ENCODE results near the gene EYS.
"Not testable (repeated sequence)": the region's sequence is repeated elsewhere in the genome, so short reads cannot be mapped to it uniquely, and the experiment has no call there.

Gene EYS

DNA sequence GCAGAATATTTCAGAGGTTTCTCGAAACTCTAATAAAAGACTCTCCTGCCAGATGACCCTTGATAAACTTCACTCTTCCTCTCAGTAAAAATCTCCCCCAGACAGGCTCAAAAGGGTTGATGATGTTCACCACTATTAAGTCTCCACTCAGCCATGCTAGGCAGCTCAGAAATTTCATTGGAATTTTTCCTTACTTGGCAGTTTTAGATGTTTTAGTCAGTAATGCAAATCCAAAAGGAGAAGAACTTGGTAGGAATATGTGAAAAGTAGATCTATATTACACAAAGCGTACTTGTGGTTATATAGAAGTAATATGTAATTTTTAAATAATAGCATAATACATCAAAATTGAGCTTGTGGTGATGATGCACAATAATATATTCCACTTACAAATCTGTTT is 1738.4 kb downstream of the EYS start:
- ATAC-seq (no peak), DNase-seq (ENCODE audit: low spot score in 2 of 2) (no peak)
- Mint-ChIP-seq H3K4me1 (no peaks in the 10 kb centered on the region), H3K36me3 (no peaks in the 10 kb centered on the region), H3K9me3 (no peaks in the 10 kb centered on the region), H3K4me3 (no peak overlapping the region), H3K27ac (no peak overlapping the region)

DNA sequence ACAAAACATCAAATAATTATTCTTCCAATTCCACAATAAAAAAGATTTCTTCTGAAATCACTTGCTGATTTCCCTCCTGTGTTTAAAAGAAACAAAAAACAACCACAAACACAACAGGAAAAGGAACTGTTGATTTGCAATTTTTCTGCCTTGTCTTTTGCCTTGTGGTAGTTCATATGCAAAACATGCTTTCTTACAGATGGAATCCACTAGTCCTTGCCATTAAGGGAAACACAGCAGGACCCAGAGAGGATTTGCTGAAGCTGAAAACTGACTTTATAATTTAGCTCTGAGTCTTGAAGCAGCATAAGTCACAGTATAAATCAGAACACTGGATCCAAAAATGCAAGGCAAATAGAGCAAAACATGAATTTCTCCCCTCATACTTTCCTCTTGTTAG is 1742.7 kb downstream of the EYS start:
- H3K4me3 Mint-ChIP-seq: no peak overlapping the region
- DNase-seq (ENCODE audit: low spot score in 2 of 2) (no peak), ATAC-seq (no peak)
- no peaks in the 10 kb centered on the region for H3K36me3 Mint-ChIP-seq
- peaks cover 3% of the 10 kb centered on the region for H3K9me3 Mint-ChIP-seq
- no peak overlapping the region for H3K27ac Mint-ChIP-seq
- no peaks in the 10 kb centered on the region for H3K4me1 Mint-ChIP-seq

DNA sequence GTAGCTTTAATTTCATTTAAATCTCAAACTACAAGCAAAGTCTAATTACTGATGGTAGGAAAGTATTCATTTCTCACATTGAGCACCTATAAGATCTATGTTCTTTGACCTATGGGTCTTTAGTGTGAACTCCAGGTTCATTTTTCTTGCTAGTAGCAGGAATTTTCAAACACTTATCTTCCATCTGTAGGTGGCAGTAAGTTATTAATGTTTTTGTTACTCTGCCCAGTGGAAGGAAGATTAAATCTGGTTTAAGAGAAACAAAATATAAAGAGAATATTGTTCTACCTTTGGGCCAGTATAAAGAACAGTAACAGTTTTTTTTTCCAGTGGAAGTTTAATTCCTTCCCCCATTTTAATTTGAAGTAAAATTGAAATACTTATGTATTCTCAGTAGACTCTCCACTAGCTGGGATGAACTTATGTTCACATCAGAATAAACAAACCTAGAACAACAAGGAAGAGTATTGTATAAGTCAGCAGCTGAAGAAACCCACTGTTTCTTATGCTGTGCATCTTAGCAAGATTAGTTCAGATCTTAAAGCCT is 1743.2 kb downstream of the EYS start:
- Mint-ChIP-seq H3K9me3 (peaks cover 3% of the 10 kb centered on the region), H3K4me3 (no peak overlapping the region), H3K27ac (no peak overlapping the region), H3K36me3 (no peaks in the 10 kb centered on the region), H3K4me1 (no peaks in the 10 kb centered on the region)
- no peak for DNase-seq (ENCODE audit: low spot score in 2 of 2)
- ATAC-seq: no peak

DNA sequence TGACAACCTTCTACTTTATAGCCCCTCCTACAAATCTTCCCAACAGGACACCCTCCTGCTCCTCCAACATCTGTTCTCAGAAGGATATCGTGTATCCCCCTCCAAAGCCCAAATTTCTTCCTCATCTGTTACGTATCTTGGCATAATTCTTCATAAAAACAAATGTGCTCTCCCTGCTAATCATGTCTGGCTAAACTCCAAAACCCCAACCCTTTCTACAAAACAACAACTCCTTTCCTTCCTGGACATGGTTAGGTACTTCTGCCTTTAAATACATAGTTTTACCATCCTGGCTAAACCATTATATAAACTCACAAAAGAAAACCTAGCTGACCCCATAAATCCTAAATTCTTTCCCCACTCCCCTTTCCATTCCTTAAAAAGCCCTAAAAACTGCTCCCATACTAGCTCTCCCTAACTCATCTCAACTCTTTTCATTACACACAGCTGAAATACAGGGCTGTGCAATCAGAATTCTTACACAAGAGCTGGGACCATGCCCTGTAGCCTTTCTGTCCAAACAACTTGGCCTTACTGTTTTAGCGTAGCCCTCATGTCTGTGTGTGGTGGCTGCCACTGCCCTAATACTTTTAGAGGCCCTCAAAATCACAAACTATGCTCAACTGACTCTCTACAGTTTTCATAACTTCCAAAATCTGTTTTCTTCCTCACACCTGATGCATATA is 1753.5 kb downstream of the EYS start:
- not testable (repeated sequence) for H3K9me3 Mint-ChIP-seq; ATAC-seq; DNase-seq (ENCODE audit: low spot score in 2 of 2); H3K4me1 Mint-ChIP-seq; H3K27ac Mint-ChIP-seq; H3K36me3 Mint-ChIP-seq; H3K4me3 Mint-ChIP-seq

DNA sequence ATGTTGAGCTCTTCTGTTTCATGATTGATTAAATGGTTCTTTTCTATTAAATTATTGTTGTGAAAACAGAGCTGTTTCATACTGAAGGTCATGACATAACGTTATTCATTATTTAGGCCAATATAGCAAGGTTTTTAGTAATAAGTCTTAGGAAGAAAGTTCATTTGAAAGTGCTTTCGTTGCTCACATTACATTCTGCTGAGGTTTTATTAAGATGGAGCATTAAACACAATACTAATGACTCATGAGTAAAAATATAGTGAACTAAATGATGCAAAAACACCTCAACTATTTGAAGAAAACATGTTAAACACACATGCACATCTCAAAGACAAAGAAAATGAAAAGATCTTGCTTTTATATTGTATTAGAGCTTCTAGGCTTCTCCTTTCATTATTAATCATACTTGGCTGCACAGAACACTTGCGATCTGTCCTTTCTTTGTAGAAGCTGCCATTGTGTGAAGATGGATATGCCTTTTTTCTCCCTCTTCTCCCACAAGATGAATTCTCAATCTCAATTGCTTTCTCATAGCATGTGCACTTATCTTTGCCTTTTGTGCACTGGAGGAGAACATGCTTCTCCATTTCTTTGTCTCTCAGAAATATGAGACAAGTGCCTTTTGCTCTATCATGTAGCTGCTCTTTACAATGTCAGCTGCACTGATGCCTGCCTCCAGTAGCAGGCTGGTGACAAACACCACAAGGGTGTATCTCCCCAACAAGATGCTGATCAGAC is 1759.1 kb downstream of the EYS start:
- no peak for DNase-seq (ENCODE audit: low spot score in 2 of 2)
- Mint-ChIP-seq H3K36me3 (no peaks in the 10 kb centered on the region), H3K4me1 (no peaks in the 10 kb centered on the region), H3K4me3 (no peak overlapping the region), H3K27ac (no peak overlapping the region), H3K9me3 (peaks cover 2% of the 10 kb centered on the region)
- ATAC-seq: no peak

DNA sequence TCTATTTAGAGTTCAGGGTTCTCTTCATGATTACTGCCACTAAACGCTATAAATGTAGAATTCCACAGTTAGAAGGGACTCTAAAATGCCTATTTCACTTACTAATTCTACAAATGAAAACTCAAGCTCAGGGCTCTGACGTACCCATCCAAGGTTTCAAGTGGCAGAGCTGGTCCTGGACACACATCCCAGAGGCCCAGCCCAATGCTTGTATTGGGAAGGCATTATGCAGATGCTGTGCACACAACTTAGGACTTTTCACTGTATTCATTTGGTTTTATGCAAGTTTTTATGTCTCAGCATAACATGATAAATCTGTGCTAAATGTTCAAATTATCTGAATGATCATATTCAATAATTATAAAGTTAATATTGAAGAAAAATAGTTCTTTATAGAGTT is 1761.0 kb downstream of the EYS start:
- peaks cover 2% of the 10 kb centered on the region for H3K9me3 Mint-ChIP-seq
- DNase-seq (ENCODE audit: low spot score in 2 of 2) (no peak), ATAC-seq (no peak)

DNA sequence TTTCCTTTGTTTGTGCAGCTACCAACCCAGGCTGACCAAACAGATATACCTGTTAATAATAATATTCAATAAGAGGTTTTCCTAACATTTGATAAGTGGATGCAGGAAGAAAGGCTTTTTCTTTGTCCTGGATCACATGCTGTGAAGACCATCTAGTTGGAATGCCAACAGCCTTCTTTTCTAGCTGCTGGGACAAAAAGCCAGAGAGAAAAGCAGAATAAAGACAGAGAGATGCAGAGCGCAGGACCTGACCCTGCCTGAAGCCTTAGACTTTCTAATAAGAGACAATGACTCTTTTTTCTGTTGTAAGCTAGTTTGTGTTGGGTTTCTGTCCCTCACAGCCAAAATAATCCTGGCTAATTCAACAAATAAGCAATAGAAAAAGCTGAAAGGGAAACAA is 1763.2 kb downstream of the EYS start:
- no peak for ATAC-seq
- Mint-ChIP-seq H3K4me3 (no peak overlapping the region), H3K4me1 (no peaks in the 10 kb centered on the region), H3K36me3 (no peaks in the 10 kb centered on the region), H3K9me3 (peaks cover 2% of the 10 kb centered on the region), H3K27ac (no peak overlapping the region)
- no peak for DNase-seq (ENCODE audit: low spot score in 2 of 2)

More for the DNA sequence above, 1761.0 kb downstream of the EYS start:
- Mint-ChIP-seq H3K4me1 (no peaks in the 10 kb centered on the region), H3K36me3 (no peaks in the 10 kb centered on the region), H3K27ac (no peak overlapping the region), H3K4me3 (no peak overlapping the region)

DNA sequence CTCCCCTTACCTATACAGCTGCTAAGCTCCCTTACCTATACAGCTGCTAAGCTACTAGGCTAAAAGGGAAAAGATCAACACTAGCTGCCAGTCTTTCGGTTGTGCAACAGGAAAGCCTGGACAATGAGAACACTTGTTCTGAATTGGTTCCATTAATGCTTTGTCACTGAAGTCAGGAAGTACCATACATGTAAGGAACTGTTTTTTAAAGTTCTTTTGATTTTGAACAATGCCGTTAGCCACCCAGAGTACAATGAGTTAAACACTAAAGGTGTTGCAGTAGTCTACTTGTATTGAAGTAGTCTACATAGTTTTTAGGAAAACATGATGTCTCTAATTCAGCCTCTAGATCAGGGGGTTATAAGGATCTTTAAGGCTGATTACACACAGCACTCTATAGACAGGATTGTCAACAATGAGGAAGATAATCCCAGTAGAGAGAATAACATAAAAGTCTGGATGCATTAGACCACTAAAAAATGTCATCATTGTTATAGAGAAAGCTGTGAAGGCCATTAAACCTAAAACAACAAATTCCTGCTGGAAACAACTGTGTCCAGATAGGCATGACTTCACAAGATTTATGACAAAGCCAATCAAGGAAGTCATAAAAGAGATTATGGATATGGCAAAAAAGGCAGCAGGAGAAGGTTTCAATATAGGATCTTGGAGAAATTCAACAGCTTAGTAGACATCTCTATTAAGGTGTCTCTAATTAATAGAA is 1765.1 kb downstream of the EYS start:
- peaks cover 5% of the 10 kb centered on the region for H3K9me3 Mint-ChIP-seq
- no peaks in the 10 kb centered on the region for H3K4me1 Mint-ChIP-seq
- no peak overlapping the region for H3K4me3 Mint-ChIP-seq
- ATAC-seq (no peak), DNase-seq (ENCODE audit: low spot score in 2 of 2) (no peak)
- no peaks in the 10 kb centered on the region for H3K36me3 Mint-ChIP-seq
- H3K27ac Mint-ChIP-seq: no peak overlapping the region

DNA sequence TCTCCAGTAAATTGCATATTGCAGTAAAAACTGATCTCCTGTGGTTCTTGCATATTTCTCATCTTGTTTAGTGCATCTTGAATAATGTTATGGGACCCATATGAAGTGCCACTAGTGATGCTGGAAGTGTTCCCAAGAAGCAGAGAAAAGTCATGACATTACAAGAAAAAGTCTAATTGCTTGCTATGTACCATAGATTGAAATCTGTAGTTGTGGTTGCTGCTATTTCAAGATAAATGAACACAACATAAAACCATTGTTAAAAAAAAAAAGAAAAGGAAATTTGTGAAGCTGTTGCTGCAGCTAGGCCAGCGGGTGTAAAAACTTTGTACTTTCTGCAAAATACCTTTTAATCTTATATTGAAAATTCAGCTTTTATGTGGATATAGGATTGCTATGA is 1767.0 kb downstream of the EYS start:
- peaks cover 4% of the 10 kb centered on the region for H3K9me3 Mint-ChIP-seq
- no peak overlapping the region for H3K27ac Mint-ChIP-seq
- no peak overlapping the region for H3K4me3 Mint-ChIP-seq
- H3K4me1 Mint-ChIP-seq: no peaks in the 10 kb centered on the region
- H3K36me3 Mint-ChIP-seq: no peaks in the 10 kb centered on the region
- ATAC-seq (no peak), DNase-seq (ENCODE audit: low spot score in 2 of 2) (no peak)

DNA sequence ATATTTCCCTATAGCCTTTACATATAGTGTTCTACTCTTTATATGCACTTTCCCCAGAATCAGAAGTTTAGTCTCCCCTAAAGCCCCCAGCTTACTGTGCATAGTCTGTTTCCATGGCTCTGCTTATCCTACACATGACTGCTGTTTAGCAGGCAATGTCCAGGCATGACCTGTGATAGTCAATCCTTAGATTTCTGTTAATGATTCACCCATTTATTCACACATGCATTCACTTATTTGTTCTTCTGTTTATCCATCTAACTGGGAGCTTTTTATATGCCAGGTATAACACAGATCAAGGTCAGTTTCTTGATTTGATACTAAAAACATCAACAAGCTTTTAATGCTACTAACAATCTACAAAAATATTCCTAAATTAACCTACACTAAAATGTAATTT is 1770.6 kb downstream of the EYS start:
- Mint-ChIP-seq H3K27ac (no peak overlapping the region), H3K4me3 (no peak overlapping the region), H3K36me3 (no peaks in the 10 kb centered on the region), H3K9me3 (peaks cover 3% of the 10 kb centered on the region), H3K4me1 (no peaks in the 10 kb centered on the region)
- no peak for ATAC-seq
- DNase-seq (ENCODE audit: low spot score in 2 of 2): no peak

DNA sequence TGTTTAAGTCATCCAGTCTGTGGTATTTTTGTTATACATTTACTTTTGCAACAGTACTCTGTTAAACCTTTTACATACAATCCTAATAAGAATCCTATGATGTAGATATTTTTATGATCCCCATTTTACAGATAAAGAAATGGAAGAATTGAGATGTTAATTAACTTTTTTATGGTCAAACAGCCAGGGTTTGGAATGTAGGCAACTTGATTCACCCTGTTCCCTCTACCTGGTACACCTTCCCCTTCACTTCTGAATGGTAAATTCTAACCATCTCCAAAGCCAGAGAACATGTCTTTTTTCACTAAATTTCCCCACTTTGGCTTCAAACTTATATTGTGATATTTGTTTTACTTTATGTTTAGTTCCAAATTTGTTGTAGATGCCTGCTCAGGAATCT is 1771.3 kb downstream of the EYS start:
- ATAC-seq: no peak
- H3K4me1 Mint-ChIP-seq: no peaks in the 10 kb centered on the region
- no peak overlapping the region for H3K27ac Mint-ChIP-seq
- H3K4me3 Mint-ChIP-seq: no peak overlapping the region
- H3K9me3 Mint-ChIP-seq: peaks cover 3% of the 10 kb centered on the region
- DNase-seq (ENCODE audit: low spot score in 2 of 2): no peak
- H3K36me3 Mint-ChIP-seq: no peaks in the 10 kb centered on the region

DNA sequence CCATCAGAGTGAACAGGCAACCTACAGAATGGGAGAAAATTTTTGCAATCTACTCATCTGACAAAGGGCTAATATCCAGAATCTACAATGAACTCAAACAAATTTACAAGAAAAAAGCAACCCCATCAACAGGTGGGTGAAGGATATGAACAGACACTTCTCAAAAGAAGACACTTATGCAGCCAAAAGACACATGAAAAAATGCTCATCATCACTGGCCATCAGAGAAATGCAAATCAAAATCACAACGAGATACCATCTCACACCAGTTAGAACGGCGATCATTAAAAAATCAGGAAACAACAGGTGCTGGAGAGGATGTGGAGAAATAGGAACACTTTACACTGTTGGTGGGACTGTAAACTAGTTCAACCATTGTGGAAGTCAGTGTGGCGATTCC is 1773.1 kb downstream of the EYS start:
- not testable (repeated sequence) for H3K27ac Mint-ChIP-seq; H3K9me3 Mint-ChIP-seq; ATAC-seq; DNase-seq (ENCODE audit: low spot score in 2 of 2); H3K36me3 Mint-ChIP-seq; H3K4me1 Mint-ChIP-seq; H3K4me3 Mint-ChIP-seq

DNA sequence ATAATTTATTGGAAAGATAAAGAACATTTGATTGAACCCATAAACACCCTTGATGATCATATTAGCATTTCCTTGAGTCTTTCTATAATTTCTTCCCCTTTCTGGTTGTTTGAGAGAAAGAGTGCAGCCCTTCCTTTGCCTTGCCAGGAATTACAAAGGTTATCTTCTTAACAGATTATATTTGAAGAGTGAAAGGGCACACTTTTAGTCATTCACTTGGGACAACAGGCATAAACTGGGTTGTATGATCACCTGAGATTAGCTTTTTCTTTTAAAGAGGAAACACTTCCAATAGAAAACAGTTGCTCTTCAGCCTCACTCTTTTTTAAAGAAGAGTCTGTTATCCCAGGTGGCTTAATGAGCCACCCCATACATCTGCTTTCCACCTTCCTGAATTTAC is 1776.2 kb downstream of the EYS start:
- Mint-ChIP-seq H3K4me3 (no peak overlapping the region), H3K9me3 (peaks cover 2% of the 10 kb centered on the region), H3K36me3 (no peaks in the 10 kb centered on the region), H3K27ac (no peak overlapping the region), H3K4me1 (no peaks in the 10 kb centered on the region)
- no peak for DNase-seq (ENCODE audit: low spot score in 2 of 2)
- ATAC-seq: no peak

DNA sequence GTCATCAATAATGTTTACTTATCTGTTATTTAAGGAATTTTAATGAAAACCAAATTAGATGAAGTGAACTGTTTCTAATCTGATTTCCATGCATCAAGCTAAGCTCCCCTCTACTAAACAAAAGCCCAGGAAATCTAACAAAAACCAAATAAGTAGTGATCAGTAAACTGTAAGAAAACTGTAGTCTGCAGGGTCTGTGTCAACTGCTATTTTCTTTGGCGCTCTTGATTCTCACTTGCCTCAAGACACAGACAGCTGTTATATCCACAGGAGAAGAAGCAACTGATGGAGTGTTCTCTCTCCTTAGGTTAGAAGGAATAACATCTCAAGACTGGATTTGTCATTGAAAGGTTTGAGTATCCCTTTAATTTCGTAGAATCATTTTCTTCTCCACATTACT is 1777.9 kb downstream of the EYS start:
- Mint-ChIP-seq H3K36me3 (no peaks in the 10 kb centered on the region), H3K9me3 (peaks cover 2% of the 10 kb centered on the region), H3K4me1 (no peaks in the 10 kb centered on the region), H3K4me3 (no peak overlapping the region), H3K27ac (no peak overlapping the region)
- ATAC-seq (no peak), DNase-seq (ENCODE audit: low spot score in 2 of 2) (no peak)

DNA sequence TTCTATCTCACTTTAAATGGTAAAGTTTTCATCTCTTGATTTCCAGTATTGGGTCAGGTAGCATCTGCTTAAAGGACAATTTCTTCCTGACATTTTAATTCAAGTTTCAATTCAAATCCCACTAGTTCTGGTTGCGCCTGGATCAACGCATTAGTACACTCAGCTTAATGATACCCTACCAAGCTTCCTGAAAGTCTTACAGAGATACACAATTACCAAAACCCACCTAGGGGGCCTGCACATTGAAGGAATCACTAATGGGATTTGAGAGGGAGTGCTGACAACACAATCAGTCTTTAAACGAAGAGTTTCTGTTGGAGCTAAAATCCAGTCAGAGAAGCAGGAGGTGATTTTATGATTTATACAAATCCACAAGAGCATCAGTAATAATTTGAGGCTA is 1778.4 kb downstream of the EYS start:
- Mint-ChIP-seq H3K9me3 (peaks cover 2% of the 10 kb centered on the region), H3K27ac (no peak overlapping the region), H3K4me1 (no peaks in the 10 kb centered on the region), H3K4me3 (no peak overlapping the region), H3K36me3 (no peaks in the 10 kb centered on the region)
- DNase-seq (ENCODE audit: low spot score in 2 of 2) (no peak), ATAC-seq (no peak)
